ENCODE results near the gene MYORG. TPM values are rescaled to one million over a fixed set of nuclear protein-coding genes. Genes with fewer than 3 reads are reported as not detected.
"Not testable (repeated sequence)": the region's sequence is repeated elsewhere in the genome, so short reads cannot be mapped to it uniquely, and the experiment has no call there.

MYORG gene
- total and polyA plus RNA-seq, 10 of the 15 experiments (the other 5 are each of a cell fraction or from before 2014, with no cell fraction given) = 0.05 to 0.36 (median 0.10) TPM; not detected in 1

DNA sequence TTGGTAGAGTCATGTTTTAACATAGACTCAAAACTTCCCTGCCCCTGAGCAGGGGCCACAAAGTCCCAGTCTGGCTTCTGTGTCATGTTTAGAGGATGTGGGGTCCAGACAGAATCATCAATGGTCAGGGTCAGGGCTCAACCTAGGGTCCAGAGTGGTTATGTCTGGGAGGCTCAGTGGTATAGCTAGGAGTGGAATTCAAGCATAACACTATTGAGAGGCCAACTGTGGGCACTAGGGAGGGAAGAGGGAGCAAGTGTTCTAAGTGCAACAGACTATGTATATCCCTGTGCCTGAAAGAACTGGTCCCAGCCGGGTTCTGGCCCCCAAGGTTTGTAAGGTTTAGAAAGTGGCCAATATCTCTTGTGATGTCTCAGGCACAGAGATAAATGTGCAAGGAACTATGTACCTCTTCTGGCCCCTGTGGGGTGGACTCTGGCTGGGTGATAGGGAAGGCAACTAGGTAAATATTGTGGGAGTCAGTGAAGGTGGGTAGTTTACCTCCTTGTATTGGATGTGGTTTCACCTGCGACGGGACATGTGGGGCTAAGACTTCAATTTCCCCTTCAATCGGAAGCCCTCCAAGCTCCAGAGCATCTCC is 14.0 kb downstream of the MYORG start:
- CTCF ChIA-PET = interaction anchor here (0.5 kb wide), 1 partner anchor 17 kb away, joined by 3 read pairs; no protein-coding TSS in a partner anchor
- H4K20me1 ChIP-seq (ENCODE audit: control insufficient read depth, insufficient read depth) = no peaks in the 10 kb centered on the region
- no peak for FAIRE-seq
- no peaks in the 10 kb centered on the region for H3K27me3 ChIP-seq (replicated peaks in 1 of 2; ENCODE audit: control insufficient read depth in 2 of 2, insufficient read depth in 2 of 2, low read length in 1 of 2)
- H2AFZ ChIP-seq (ENCODE audit: control insufficient read depth, low read depth, low read length) = no peak overlapping the region
- intact Hi-C loops (cut with micrococcal nuclease; ENCODE audit: unreplicated experiment) = no loop called here
- POLR2A ChIA-PET = no interaction called here
- in situ Hi-C loops (cut with MboI) = no loop called here
- SMC1A ChIA-PET (ENCODE audit: uncharacterized antibody, unreplicated experiment) = no interaction called here
- H3K9ac ChIP-seq (ENCODE audit: control insufficient read depth, insufficient read depth, low read length) = no peak overlapping the region
- 75% methylated on average over 4 of the region's 4 CpGs for WGBS (ENCODE audit: insufficient coverage, insufficient replicate concordance, low lambda C conversion rate, missing lambda C conversion rate)
- peaks cover 1% of the 10 kb centered on the region; the same call in 1 of the 3 replicates for H3K9me3 ChIP-seq (replicated peaks; ENCODE audit: control insufficient read depth, insufficient read depth, low read length)
- no TSS peak for BruUV-seq (replicated peaks)
- no peak overlapping the region for H3K4me3 ChIP-seq
- H3K4me1 ChIP-seq (ENCODE audit: control insufficient read depth, insufficient read depth, low read length) = no peaks in the 10 kb centered on the region
- TF ChIP-seq CHD4 (IDR thresholded peaks at IDR 0.05) = no peak
- no peak overlapping the region for H3K4me2 ChIP-seq (ENCODE audit: control insufficient read depth, insufficient read depth)
- RAD21 ChIA-PET (ENCODE audit: unreplicated experiment) = no interaction called here
- no peak for DNase-seq (ENCODE audit: low read depth, low spot score)
- no peak overlapping the region for H3K27ac ChIP-seq (ENCODE audit: control insufficient read depth, insufficient read depth)
- ATAC-seq = no peak
- no peaks in the 10 kb centered on the region for H3K79me2 ChIP-seq (ENCODE audit: control insufficient read depth, insufficient read depth, low read length)
- no peaks in the 10 kb centered on the region for H3K36me3 ChIP-seq (ENCODE audit: control insufficient read depth in 2 of 2, insufficient read depth in 2 of 2, low read length in 1 of 2)

DNA sequence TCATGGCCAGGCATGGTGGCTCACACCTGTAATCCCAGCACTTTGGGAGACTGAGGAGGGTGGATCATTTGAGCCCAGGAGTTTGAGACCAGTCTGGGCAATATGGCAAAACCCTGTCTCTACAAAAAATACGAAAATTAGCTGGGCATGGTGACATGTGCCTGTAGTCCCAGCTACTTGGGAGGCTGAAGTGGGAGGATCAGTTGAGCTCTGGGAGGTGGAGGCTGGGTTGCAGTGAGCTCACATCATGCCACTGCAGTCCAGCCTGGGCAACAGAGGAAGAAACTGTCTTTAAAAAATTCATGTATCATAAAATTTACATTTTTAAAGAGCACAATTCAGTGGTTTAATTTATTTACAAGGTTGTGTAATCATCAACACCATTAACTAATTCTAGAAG is 23.7 kb downstream of the MYORG start:
- H3K4me1 ChIP-seq (ENCODE audit: control insufficient read depth, insufficient read depth, low read length); RAD21 ChIA-PET (ENCODE audit: unreplicated experiment); BruUV-seq (replicated peaks); H4K20me1 ChIP-seq (ENCODE audit: control insufficient read depth, insufficient read depth); H3K27me3 ChIP-seq (replicated peaks in 1 of 2; ENCODE audit: control insufficient read depth in 2 of 2, insufficient read depth in 2 of 2, low read length in 1 of 2); H3K9me3 ChIP-seq (replicated peaks; ENCODE audit: control insufficient read depth, insufficient read depth, low read length); in situ Hi-C loops (cut with MboI); H3K9ac ChIP-seq (ENCODE audit: control insufficient read depth, insufficient read depth, low read length); H2AFZ ChIP-seq (ENCODE audit: control insufficient read depth, low read depth, low read length); H3K79me2 ChIP-seq (ENCODE audit: control insufficient read depth, insufficient read depth, low read length); H3K4me3 ChIP-seq; H3K36me3 ChIP-seq (ENCODE audit: control insufficient read depth in 2 of 2, insufficient read depth in 2 of 2, low read length in 1 of 2); H3K27ac ChIP-seq (ENCODE audit: control insufficient read depth, insufficient read depth); H3K4me2 ChIP-seq (ENCODE audit: control insufficient read depth, insufficient read depth); DNase-seq (ENCODE audit: low read depth, low spot score); FAIRE-seq; ATAC-seq: not testable (repeated sequence)
- ChIA-PET SMC1A (ENCODE audit: uncharacterized antibody, unreplicated experiment) (interaction anchor here (1.0 kb wide), 1 partner anchor 19 kb away, joined by 3 read pairs; no protein-coding TSS in a partner anchor), CTCF (interaction anchor here (0.8 kb wide), 1 partner anchor 22 kb away, joined by 3 read pairs; no protein-coding TSS in a partner anchor), POLR2A (interaction anchor here (0.6 kb wide), 1 partner anchor 878 kb away, joined by 4 read pairs; no protein-coding TSS in a partner anchor)
- WGBS (ENCODE audit: insufficient coverage, insufficient replicate concordance, low lambda C conversion rate, missing lambda C conversion rate) = 0% methylated on average over 1 of the region's 1 CpG
- intact Hi-C loops (cut with micrococcal nuclease; ENCODE audit: unreplicated experiment) = loop anchor here (10.0 kb wide), 1 partner anchor 62 kb away; no protein-coding TSS in a partner anchor

DNA sequence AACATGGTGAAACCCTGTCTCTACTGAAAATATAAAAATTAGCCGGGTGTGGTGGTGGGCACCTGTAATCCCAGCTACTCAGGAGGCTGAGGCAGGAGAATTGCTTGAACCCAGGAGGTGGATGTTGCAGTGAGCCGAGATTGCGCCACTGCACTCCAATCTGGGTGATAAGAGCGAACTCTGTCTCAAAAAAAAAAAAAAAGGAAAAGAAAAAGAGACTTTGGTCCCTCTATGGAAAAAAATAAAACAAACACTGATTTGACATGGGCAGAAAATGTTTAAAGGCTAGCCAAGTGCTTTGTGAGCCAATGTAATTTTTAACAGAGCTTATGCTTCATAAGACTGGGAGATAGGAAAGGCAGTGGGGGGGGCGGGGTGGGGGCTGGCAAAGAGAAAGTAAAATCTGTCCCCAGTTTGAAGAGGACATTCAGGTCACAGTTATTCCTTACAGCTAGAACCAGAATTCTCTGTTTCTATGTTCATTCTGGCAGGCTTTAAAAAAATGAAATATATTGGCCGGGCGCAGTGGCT is 24.5 kb downstream of the MYORG start:
- H3K79me2 ChIP-seq (ENCODE audit: control insufficient read depth, insufficient read depth, low read length); RAD21 ChIA-PET (ENCODE audit: unreplicated experiment); in situ Hi-C loops (cut with MboI); FAIRE-seq; H3K9ac ChIP-seq (ENCODE audit: control insufficient read depth, insufficient read depth, low read length); H3K27ac ChIP-seq (ENCODE audit: control insufficient read depth, insufficient read depth); DNase-seq (ENCODE audit: low read depth, low spot score); ATAC-seq; BruUV-seq (replicated peaks); H3K36me3 ChIP-seq (ENCODE audit: control insufficient read depth in 2 of 2, insufficient read depth in 2 of 2, low read length in 1 of 2); H4K20me1 ChIP-seq (ENCODE audit: control insufficient read depth, insufficient read depth); H3K9me3 ChIP-seq (replicated peaks; ENCODE audit: control insufficient read depth, insufficient read depth, low read length); H3K4me3 ChIP-seq; CTCF ChIA-PET; H3K4me2 ChIP-seq (ENCODE audit: control insufficient read depth, insufficient read depth); H2AFZ ChIP-seq (ENCODE audit: control insufficient read depth, low read depth, low read length); H3K4me1 ChIP-seq (ENCODE audit: control insufficient read depth, insufficient read depth, low read length); POLR2A ChIA-PET; H3K27me3 ChIP-seq (replicated peaks in 1 of 2; ENCODE audit: control insufficient read depth in 2 of 2, insufficient read depth in 2 of 2, low read length in 1 of 2): not testable (repeated sequence)
- intact Hi-C loops (cut with micrococcal nuclease; ENCODE audit: unreplicated experiment) = loop anchor here (10.0 kb wide), 1 partner anchor 63 kb away; no protein-coding TSS in a partner anchor
- 74% methylated on average over 7 of the region's 7 CpGs for WGBS (ENCODE audit: insufficient coverage, insufficient replicate concordance, low lambda C conversion rate, missing lambda C conversion rate)
- SMC1A ChIA-PET (ENCODE audit: uncharacterized antibody, unreplicated experiment) = interaction anchor here (0.6 kb wide), 1 partner anchor 181 kb away, joined by 3 read pairs; no protein-coding TSS in a partner anchor

Data from GM12878 (cell line).